GM12864 (cell line): ENCODE results near the gene BCOR.

Source experiments
- DNase-seq: peaks from one replicate; pipeline ENCODE4 v3.0.0-alpha.2; 2011; ENCODE audit warnings: low read depth
- H3K4me3 ChIP-seq: 2 replicates; pipeline ENCODE4 v1.5.1; 2011; ENCODE audit warnings: mild to moderate bottlenecking, low read depth, low read length, control low read depth
- TF ChIP-seq, protein P1 (sequence below): IDR thresholded peaks from 2 replicates; pipeline ENCODE4 v1.5.1; 2011; ENCODE audit warnings: low read depth, mild to moderate bottlenecking, moderate library complexity, low read length, control low read depth, inconsistent platforms; ENCODE audit errors: missing control alignments

Gene BCOR

DNA sequence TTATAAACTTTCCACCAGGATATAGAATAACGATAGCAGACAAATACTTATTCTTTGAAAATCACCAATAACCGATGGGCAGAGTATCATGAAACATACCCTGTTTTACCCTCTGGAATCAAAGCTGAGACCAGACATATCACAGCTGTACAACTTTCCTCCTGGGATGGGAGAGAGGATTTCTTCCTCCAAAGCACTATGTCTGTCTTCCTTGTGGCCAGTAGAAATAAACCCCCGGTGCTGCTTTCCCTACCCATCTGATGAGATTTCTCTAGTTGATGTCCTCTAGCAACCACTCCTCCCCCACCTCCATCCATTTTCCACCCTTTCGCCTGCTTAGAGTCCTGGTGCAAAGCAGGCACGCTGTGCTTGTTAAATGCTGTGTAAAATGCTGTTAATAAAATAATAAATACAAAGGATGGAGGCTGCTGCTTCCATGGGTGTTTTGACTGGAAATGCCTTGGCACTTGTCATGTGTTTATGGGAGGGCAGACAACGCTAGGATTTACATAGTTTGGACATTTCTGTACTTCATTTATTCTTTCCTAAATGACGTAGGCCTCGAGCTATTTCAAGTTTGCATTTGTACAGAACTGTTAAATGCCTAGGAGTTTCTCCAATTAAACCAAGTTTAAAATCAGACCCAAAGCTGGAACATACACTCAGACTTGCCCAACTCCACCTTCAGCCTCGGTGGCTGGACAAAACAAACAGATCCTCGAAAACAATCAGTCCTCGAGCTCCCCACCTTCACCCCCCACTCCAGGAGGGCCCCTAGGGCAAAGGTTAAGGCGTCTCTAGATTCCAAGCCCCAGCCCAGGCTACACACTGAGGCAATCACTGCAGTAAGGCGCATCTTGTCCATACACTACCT, 10.1 kb downstream of the BCOR start:
- no peak overlapping the region for H3K4me3 ChIP-seq
- TF ChIP-seq, protein P1, sequence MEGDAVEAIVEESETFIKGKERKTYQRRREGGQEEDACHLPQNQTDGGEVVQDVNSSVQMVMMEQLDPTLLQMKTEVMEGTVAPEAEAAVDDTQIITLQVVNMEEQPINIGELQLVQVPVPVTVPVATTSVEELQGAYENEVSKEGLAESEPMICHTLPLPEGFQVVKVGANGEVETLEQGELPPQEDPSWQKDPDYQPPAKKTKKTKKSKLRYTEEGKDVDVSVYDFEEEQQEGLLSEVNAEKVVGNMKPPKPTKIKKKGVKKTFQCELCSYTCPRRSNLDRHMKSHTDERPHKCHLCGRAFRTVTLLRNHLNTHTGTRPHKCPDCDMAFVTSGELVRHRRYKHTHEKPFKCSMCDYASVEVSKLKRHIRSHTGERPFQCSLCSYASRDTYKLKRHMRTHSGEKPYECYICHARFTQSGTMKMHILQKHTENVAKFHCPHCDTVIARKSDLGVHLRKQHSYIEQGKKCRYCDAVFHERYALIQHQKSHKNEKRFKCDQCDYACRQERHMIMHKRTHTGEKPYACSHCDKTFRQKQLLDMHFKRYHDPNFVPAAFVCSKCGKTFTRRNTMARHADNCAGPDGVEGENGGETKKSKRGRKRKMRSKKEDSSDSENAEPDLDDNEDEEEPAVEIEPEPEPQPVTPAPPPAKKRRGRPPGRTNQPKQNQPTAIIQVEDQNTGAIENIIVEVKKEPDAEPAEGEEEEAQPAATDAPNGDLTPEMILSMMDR: no peak
- no peak for DNase-seq

DNA sequence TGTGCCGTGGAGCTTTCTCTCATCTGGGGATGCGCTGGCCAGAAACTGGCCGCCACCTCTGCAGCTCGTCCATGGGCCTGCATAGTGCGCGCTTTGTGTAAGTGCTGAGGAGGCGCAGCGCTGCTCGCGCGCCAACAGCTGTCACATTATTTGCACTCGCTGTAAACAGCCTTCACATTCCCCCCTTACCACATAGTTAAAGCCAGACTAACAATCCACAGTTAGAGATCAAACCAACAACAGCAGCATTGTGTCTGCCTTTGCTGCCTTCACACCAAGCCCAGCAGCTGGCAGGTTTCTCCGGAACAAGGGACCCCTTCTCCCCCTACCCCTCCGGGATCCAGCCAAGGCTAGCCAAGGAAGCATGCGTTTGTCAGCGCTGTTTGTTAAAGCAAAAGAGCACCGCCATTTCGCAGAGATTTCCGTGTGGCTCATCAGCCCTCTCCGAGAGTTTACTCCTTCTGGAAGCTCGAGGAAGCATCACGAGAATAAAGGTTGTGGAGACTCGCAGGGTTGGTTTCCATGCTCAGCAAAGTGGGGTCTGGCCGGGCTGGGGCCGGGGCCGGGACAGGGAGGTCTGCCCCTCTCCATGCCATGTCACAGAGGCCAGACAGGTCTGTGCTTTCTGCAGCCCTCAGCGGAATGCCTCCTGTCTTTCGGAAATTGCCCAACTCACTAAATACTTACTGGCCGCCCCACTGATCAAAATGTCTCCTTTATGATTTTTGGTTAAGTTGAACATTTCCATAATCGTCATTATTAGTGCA, 11.0 kb downstream of the BCOR start:
- TF ChIP-seq, protein P1: no peak
- no peak overlapping the region for H3K4me3 ChIP-seq
- DNase-seq: no peak

DNA sequence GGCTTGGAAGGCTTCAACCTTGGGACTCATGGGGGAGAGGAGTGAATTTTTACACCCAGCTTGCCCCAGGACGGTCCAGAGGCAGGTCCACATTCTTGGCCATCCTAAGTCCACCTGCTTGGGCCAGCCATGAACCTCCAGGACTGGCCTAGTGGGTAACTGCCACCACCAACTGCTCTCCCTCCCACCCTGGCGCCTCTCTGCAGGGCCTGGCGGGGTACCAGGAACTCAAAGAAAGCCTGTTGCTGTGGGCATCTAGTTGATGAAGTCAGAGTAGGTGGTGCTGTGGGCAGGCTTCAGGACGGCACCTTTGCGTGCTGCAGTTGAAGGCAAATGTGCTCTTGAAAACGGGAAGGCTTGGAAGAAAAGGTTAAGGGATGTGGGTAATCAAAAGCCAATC, 12.0 kb downstream of the BCOR start:
- no peak for DNase-seq
- TF ChIP-seq, protein P1: no peak
- H3K4me3 ChIP-seq: no peak overlapping the region

DNA sequence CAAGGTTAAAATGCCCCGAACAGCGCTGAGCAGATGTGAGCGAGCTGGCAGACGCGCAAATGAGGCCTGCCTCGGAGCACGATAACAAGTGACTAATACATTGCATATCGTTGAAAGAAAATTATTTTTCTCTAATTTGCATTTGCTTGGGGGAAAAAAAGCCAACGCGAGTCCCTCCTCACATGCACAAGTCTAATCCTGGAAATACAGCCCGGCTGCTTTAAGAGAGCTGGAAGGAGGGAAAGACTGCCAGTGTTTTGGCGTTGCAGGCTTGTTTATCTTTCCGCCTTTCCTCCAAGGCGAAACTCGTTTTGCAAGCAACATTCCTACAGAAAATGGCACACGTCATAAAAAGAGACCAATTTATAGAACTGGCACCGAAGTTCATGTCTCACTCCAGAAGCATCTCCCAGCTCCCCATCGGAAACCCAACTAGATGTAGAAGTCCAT, 12.6 kb downstream of the BCOR start:
- DNase-seq: no peak
- TF ChIP-seq, protein P1: no peak
- no peak overlapping the region for H3K4me3 ChIP-seq

DNA sequence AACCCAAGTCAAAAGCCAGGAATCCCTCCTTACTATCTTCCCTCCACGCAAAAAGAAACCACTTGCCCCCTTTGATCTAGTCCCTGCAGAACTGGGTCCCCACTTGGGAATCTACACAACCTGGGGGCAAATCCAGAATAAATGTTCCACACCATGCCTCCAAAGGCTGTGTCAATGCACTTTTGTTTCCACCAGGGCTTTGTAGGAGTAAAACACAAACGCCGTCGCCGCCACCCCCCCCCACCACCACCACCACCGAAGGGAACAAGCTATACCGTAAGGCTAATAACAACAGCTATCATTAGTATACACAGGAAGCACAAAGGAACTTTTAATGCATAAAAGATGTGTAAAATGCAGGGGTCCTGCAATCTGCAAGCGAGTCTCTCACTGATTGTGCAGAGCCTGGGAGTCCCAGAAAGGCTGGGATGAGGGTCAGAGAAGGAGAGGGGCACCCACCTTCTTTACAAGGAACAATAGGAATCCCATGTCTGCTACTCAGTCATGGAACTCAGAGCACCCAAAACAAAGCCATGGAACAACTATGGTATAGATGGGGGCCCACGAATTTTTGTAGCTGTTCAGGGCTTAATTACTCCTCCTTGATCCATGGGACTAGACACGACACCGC, 13.2 kb downstream of the BCOR start:
- H3K4me3 ChIP-seq: no peak overlapping the region
- DNase-seq: no peak
- TF ChIP-seq, protein P1: no peak

DNA sequence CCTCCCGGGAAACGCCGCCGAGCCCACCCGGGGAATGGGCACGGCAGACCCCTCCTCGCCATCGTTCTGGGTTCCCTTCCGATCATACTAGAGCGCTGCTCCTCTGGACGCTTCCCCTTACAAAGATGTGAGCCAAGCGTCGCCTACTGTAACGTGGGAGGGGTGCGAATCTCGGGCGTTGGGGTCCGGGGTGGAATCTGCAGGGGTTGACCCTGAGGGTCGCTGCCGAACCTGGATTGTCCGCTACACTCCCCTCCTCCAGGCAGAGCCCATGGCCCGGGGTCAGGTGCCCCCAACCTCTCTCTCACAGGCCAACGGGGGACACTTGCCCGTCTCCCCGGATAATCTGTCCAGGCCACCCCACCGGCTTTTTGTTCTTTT, 13.8 kb downstream of the BCOR start:
- TF ChIP-seq, protein P1: no peak
- peak overlapping the region; percentile 38 for H3K4me3 ChIP-seq
- no peak for DNase-seq
